ENCODE data around the gene TES. TPM values are rescaled to one million over a fixed set of nuclear protein-coding genes. Genes with fewer than 3 reads are reported as not detected.
A peak's percentile ranks its signal among the peaks of the same experiment; 100 is the strongest.

TES gene
- total and polyA plus RNA-seq, 9 of the 15 experiments (the other 6 are each of a cell fraction or from before 2014, with no cell fraction given): 20.7 to 61.6 (median 53.8) TPM

- H3K27me3 ChIP-seq (ENCODE audit: control insufficient read depth in 2 of 2, insufficient read depth in 2 of 2, low read length in 2 of 2): no peaks in the 10 kb centered on the region; a peak in 2 of 5 replicates
- H3K9me1 ChIP-seq (ENCODE audit: control insufficient read depth, insufficient read depth, low read length): no peaks in the 10 kb centered on the region
- no peak overlapping the region for H2AFZ ChIP-seq (ENCODE audit: low read depth, low read length)
- no TSS peak for BruUV-seq (replicated peaks)
- H3K9me3 ChIP-seq (replicated peaks; ENCODE audit: control insufficient read depth, insufficient read depth, low read depth, low read length): no peaks in the 10 kb centered on the region
- WGBS (ENCODE audit: insufficient coverage, low coverage, missing lambda C conversion rate): 2% methylated on average over 3 of the region's 3 CpGs
- TF ChIP-seq SIN3A (IDR thresholded peaks at IDR 0.05; ENCODE audit: borderline replicate concordance in 2 of 2, control insufficient read depth in 1 of 2, low read depth in 2 of 2, low read length in 2 of 2) (0 out of 4 replicates have a peak, but pooled peaks of 1 of the 2 experiments have one; percentile 33), GTF2F1 (IDR thresholded peaks at IDR 0.05; ENCODE audit: low read depth, low read length) (no peak), FOXK2 (conservative IDR thresholded peaks at IDR 0.05 in 1 of 2, IDR thresholded peaks at IDR 0.05 in 1 of 2; ENCODE audit: low read depth in 2 of 2) (no peak)
- ChIA-PET CTCF (ENCODE audit: low intra/inter-chr PET ratio) (no interaction called here), POLR2A (interaction anchor here (0.7 kb wide), 1 partner anchor 392 kb away, joined by 3 read pairs; no protein-coding TSS in a partner anchor)
- no peak overlapping the region for H3K4me3 ChIP-seq
- ATAC-seq (no peak), FAIRE-seq (no peak), DNase-seq (ENCODE audit: extremely low read depth in 1 of 4, low spot score in 3 of 4) (no peak)
- H3K4me1 ChIP-seq (replicated peaks in 1 of 2; ENCODE audit: control insufficient read depth in 2 of 2, insufficient read depth in 2 of 2, low read length in 2 of 2): no peaks in the 10 kb centered on the region
- H3K36me3 ChIP-seq (ENCODE audit: control insufficient read depth, insufficient read depth, low read length): no peaks in the 10 kb centered on the region
- no peak overlapping the region for H3K4me2 ChIP-seq (ENCODE audit: insufficient read depth, low read length)
- no peak overlapping the region for H3K9ac ChIP-seq (ENCODE audit: insufficient read depth in 1 of 2, low read depth in 2 of 2, low read length in 2 of 2)
- no peaks in the 10 kb centered on the region for H4K20me1 ChIP-seq (replicated peaks; ENCODE audit: control insufficient read depth, insufficient read depth, low read length)
- intact Hi-C loops (cut with micrococcal nuclease): no loop called here
- in situ Hi-C loops (cut with MboI): no loop called here
- H3K79me2 ChIP-seq (ENCODE audit: control insufficient read depth, insufficient read depth, low read length): no peaks in the 10 kb centered on the region
- no peak overlapping the region for H3K27ac ChIP-seq (ENCODE audit: extremely low read depth, low read depth, low read length)
Measured at GRCh38 chr7:116283595-116284204, 73.4 kb downstream of the TES start.

- intact Hi-C loops (cut with micrococcal nuclease) (no loop called here), in situ Hi-C loops (cut with MboI) (no loop called here)
- BruUV-seq (replicated peaks): no TSS peak
- Histone ChIP-seq H2AFZ (ENCODE audit: low read depth, low read length) (no peak overlapping the region), H3K36me3 (ENCODE audit: control insufficient read depth, insufficient read depth, low read length) (no peaks in the 10 kb centered on the region), H3K9me1 (ENCODE audit: control insufficient read depth, insufficient read depth, low read length) (no peaks in the 10 kb centered on the region), H3K9ac (ENCODE audit: insufficient read depth in 1 of 2, low read depth in 2 of 2, low read length in 2 of 2) (no peak overlapping the region), H3K4me3 (no peak overlapping the region), H4K20me1 (replicated peaks; ENCODE audit: control insufficient read depth, insufficient read depth, low read length) (no peaks in the 10 kb centered on the region), H3K4me1 (replicated peaks in 1 of 2; ENCODE audit: control insufficient read depth in 2 of 2, insufficient read depth in 2 of 2, low read length in 2 of 2) (no peaks in the 10 kb centered on the region), H3K9me3 (replicated peaks; ENCODE audit: control insufficient read depth, insufficient read depth, low read depth, low read length) (no peaks in the 10 kb centered on the region), H3K4me2 (ENCODE audit: insufficient read depth, low read length) (no peak overlapping the region), H3K27me3 (ENCODE audit: control insufficient read depth in 2 of 2, insufficient read depth in 2 of 2, low read length in 2 of 2) (no peaks in the 10 kb centered on the region; a peak in 2 of 5 replicates), H3K27ac (ENCODE audit: extremely low read depth, low read depth, low read length) (no peak overlapping the region), H3K79me2 (ENCODE audit: control insufficient read depth, insufficient read depth, low read length) (no peaks in the 10 kb centered on the region)
- ATAC-seq: no peak
- FAIRE-seq: no peak
- WGBS (ENCODE audit: insufficient coverage, low coverage, missing lambda C conversion rate): 3% methylated on average over 3 of the region's 3 CpGs
- ChIA-PET POLR2A (interaction anchor here (0.7 to 1.2 kb wide), 2 partner anchors 12 to 392 kb away, joined by 3 read pairs; no protein-coding TSS in a partner anchor), CTCF (ENCODE audit: low intra/inter-chr PET ratio) (no interaction called here)
- DNase-seq (ENCODE audit: extremely low read depth in 1 of 4, low spot score in 3 of 4): no peak
- no peak for TF ChIP-seq HOMEZ (CRISPR knock-in tag; IDR thresholded peaks at IDR 0.05)
- TF ChIP-seq HEY1 (CRISPR knock-in tag; IDR thresholded peaks at IDR 0.05; ENCODE audit: borderline replicate concordance): no peak
- no peak for TF ChIP-seq ZBTB7A (IDR thresholded peaks at IDR 0.05; ENCODE audit: borderline replicate concordance, control insufficient read depth, low read depth, low read length)
- no peak for TF ChIP-seq ETS1 (conservative IDR thresholded peaks at IDR 0.05; ENCODE audit: control insufficient read depth, low read depth, low read length)
- no peak for TF ChIP-seq ZBTB9 (CRISPR knock-in tag; IDR thresholded peaks at IDR 0.05)
Measured at GRCh38 chr7:116284390-116284789, 74.1 kb downstream of the TES start.

Data from K562 (cell line).